Natural killer cell treated with Interleukin-12 subunit alpha and Interleukin-12 subunit beta and Interleukin-15 and Interleukin-18, amount 100 ng/mL, for 72 hours (primary cell): ENCODE measurements around the gene SEZ6L2. TPM values are rescaled to one million over a fixed set of nuclear protein-coding genes. Genes with fewer than 3 reads are reported as not detected.
A peak's percentile ranks its signal among the peaks of the same experiment; 100 is the strongest.

Source experiments
- ATAC-seq, 2 donors: fragments of 150-1000 bp; cut with Tn5 transposase in 1 of 2; sonication (Bioruptor Pico), chemical (Tn5 transposase) in 1 of 2; 2 replicates each; pipeline ENCODE4 v1.10.0; 2021
- DNase-seq: peaks from one replicate; pipeline ENCODE4 v3.0.0; 2022; ENCODE audit warnings: low spot score
- H3K27ac Mint-ChIP-seq, 2 donors: 1 replicate in 1 of 2; 2 replicates in 1 of 2; pipeline ENCODE4 v1.8.0; 2022; ENCODE audit warnings: mixed read lengths in 2 of 2, mild to moderate bottlenecking in 1 of 2, moderate library complexity in 1 of 2
- H3K27me3 Mint-ChIP-seq, 2 donors: 1 replicate in 1 of 2; 2 replicates in 1 of 2; pipeline ENCODE4 v1.8.0; 2022; ENCODE audit warnings: mixed read lengths in 2 of 2
- H3K36me3 Mint-ChIP-seq: one replicate; pipeline ENCODE4 v1.8.0; 2022; ENCODE audit warnings: mixed read lengths
- H3K4me1 Mint-ChIP-seq, 2 donors: 1 replicate in 1 of 2; 2 replicates in 1 of 2; pipeline ENCODE4 v1.8.0; 2022; ENCODE audit warnings: low read depth in 2 of 2, mixed read lengths in 2 of 2, mild to moderate bottlenecking in 1 of 2
- H3K4me3 Mint-ChIP-seq: one replicate; pipeline ENCODE4 v1.8.0; 2022; ENCODE audit warnings: mixed read lengths
- H3K9me3 Mint-ChIP-seq: 2 replicates; pipeline ENCODE4 v1.8.0; 2022; ENCODE audit warnings: mixed read lengths
- total RNA-seq, 2 donors: library from RNA; stranded (reverse); gene quantifications; one replicate each; pipeline ENCODE4 v1.2.3, GENCODE V29; 2022

The SEZ6L2 gene
- total RNA-seq, 2 donors from 2014 or later: not detected

DNA sequence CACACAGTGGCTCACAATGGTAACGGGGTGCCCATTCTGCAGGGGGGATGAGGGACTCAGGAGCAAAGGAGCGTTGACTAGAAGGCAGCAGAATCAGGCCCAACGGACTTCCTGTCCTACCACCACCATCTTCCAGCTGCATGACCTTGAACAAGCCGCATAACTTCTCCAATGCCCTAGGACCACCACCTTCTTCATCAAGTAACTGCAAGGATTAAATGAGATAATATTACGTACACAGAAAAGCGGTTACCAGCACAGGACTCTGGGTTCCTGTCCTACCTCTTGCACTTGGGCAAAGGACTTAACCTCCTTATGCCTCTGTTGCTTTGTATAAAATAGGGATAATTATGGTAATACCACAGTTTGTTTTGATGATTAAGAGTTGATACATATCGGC, 5.6 kb upstream of the SEZ6L2 start:
- H3K4me1 Mint-ChIP-seq: peaks cover 7 to 12% of the 10 kb centered on the region in 2 donors
- DNase-seq: no peak
- no peaks in the 10 kb centered on the region for H3K36me3 Mint-ChIP-seq
- peaks cover 6 to 11% of the 10 kb centered on the region in 2 donors for H3K27me3 Mint-ChIP-seq
- no peak for ATAC-seq
- H3K27ac Mint-ChIP-seq: no peak overlapping the region
- H3K9me3 Mint-ChIP-seq: no peaks in the 10 kb centered on the region
- no peak overlapping the region for H3K4me3 Mint-ChIP-seq

GRCh38 chr16:29903590-29903989, 4.2 kb upstream of the SEZ6L2 start:
- Mint-ChIP-seq H3K27me3 (peaks cover 8 to 17% of the 10 kb centered on the region in 2 donors), H3K4me1 (peaks cover 7 to 12% of the 10 kb centered on the region in 2 donors), H3K4me3 (no peak overlapping the region), H3K9me3 (no peaks in the 10 kb centered on the region), H3K36me3 (no peaks in the 10 kb centered on the region), H3K27ac (no peak overlapping the region)
- DNase-seq: no peak
- ATAC-seq: no peak

DNA sequence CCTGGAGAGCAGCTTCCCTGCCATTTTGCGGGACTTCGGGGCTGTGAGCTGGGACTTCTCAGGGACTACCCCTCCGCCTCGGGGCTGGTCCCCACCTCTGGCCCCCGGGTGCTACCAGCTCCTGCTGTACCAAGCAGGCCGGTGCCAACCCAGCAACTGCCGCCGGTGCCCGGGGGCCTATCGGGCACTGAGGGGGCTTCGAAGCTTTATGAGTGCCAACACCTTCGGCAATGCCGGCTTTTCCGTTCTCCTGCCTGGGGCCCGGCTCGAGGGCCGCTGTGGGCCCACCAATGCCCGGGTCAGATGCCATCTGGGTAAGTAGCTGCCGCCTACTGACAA, 2.2 kb upstream of the SEZ6L2 start:
- Mint-ChIP-seq H3K4me3 (peak overlapping the region; percentile 37), H3K36me3 (no peaks in the 10 kb centered on the region), H3K27me3 (peaks cover 21 to 32% of the 10 kb centered on the region in 2 donors), H3K4me1 (peaks cover 7 to 16% of the 10 kb centered on the region in 2 donors), H3K27ac (no peak overlapping the region), H3K9me3 (no peaks in the 10 kb centered on the region)
- no peak for ATAC-seq
- no peak for DNase-seq

GRCh38 chr16:29900888-29901606, 1.7 kb upstream of the SEZ6L2 start:
- Mint-ChIP-seq H3K27ac (no peak overlapping the region), H3K4me1 (peaks cover 7 to 16% of the 10 kb centered on the region in 2 donors), H3K9me3 (no peaks in the 10 kb centered on the region), H3K36me3 (no peaks in the 10 kb centered on the region), H3K4me3 (peak overlapping the region; percentile 74), H3K27me3 (peaks cover 23 to 32% of the 10 kb centered on the region in 2 donors)
- ATAC-seq (no peak), DNase-seq (no peak)

DNA sequence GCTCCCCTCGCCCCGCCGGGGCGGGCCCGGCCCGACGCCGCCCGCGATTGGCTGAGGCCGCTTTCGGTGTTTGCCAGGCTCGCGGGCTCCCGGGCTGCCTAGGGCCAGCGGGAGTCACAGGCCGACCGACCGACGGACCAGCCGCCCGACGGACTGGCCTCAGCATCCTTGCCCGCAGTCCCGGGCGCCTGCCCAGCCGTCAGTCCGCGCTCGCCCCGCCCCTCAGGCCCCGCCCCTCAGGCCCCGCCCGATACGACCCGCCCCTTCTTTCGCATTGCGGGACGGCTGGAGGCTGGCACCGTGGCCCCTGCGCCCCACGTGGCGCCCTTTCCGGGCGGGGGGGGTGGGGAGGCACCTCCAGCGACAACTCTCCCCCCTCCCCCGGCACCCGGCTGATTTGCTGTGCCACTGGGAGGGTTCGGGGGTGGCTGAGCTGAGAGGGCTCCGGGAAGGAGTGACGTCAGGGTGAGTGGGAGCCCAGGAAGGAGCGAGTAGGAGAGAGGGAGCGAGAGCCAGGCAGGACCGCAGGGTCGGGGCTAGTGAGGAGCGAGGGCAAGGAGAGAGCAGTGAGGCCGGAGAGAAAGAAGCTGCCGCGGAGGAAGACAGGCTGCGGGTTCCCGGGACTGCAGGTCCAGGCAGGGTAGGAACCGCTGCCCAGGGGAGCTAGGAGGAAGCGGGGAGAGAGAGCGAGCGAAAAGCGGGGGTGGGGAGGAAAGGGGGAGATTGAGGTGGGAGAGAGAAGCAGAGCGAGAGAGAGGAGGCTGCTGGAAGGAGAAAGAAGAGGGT, 945 bp upstream of the SEZ6L2 start, which contains the start of gene ASPHD1:
Gene ASPHD1, plus strand, starts transcription at position 387 of the 786 bp plus-strand sequence. CDS start 484 bp downstream, outside the sequence.
- peak; percentile 87 to 92 for ATAC-seq
- DNase-seq: peak; percentile 73
- Mint-ChIP-seq H3K4me1 (peaks cover 7 to 16% of the 10 kb centered on the region in 2 donors), H3K9me3 (no peaks in the 10 kb centered on the region), H3K36me3 (no peaks in the 10 kb centered on the region), H3K27me3 (peaks cover 23 to 32% of the 10 kb centered on the region in 2 donors), H3K27ac (no peak within 1 kb of the TSS), H3K4me3 (peak within 1 kb of the TSS; percentile 74)

DNA sequence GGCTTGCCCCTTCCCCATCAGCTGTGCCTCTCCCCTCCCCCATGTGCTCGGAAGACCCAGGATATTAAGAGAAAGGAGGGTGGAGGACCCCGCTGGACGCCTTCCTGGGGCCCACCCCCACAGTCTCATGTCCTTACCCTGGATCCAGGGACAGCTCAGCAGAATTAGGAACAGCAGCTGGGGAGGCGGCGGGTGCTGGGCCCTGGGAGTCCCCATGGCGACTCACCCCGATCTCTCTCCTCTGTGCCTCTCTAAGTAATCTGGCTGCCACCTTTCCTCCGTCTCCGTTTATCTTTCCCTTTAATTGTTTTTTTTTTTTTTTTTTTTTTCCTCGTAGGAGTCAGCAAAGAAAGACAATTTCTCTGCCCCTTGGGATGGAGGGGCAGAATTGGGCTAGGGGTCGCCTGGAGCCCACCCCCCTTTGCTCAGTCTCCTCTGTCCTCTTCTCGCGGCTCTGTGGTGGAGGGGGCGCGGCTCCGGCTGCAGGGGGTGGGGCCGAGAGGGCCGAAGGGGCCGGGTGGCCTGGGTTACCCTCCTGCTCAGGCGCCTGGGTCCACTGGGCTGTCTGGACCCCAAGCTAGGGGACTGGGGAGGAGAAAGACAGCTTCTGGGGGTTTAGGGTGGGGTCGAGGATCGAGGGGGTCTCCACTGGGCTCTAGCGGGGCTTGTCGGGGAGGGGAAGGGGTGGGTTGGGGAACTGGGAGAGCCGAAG, 390 bp downstream of the SEZ6L2 start:
- Mint-ChIP-seq H3K9me3 (no peaks in the 10 kb centered on the region), H3K36me3 (no peaks in the 10 kb centered on the region), H3K27ac (no peak overlapping the region), H3K27me3 (peaks cover 23 to 32% of the 10 kb centered on the region in 2 donors), H3K4me3 (no peak overlapping the region), H3K4me1 (peaks cover 7 to 16% of the 10 kb centered on the region in 2 donors)
- DNase-seq (no peak), ATAC-seq (no peak)

DNA sequence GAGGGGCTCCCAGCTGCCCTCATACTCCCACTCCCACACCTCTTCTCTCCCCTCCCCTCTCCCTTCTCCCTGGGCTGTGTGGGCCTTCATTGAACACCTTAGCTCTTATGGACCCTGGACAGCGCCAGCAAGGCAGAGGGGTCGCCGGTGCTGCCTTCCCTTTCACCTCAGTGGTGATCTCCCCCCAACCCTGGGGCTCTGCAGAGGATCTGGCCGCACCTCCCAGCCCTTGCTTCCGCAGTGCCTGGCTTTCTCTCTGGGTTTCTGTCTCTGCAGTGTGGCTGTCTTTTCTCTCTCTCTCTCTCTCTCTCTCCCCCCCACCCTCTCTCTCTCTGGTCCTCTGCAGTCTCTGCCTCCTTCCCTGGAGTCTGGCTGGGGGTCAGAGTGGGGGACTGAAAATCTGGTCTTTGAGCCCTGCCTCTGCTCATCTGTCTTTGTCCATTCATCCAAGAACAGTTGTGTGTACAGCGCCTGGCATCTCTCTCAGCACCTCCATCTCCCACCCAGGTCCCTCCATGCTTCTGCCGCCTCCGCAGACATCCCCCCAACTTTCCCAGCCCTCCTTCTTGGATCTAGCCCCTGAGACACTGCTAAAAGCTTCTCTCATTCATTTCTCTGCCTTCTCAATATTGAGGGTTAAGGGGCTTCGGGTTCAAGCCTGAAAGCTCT, 1.1 kb downstream of the SEZ6L2 start:
- Mint-ChIP-seq H3K36me3 (no peaks in the 10 kb centered on the region), H3K4me3 (no peak overlapping the region)

GRCh38 chr16:29897333-29897732, 2.0 kb downstream of the SEZ6L2 start:
- DNase-seq: no peak
- H3K27me3 Mint-ChIP-seq: peaks cover 23 to 32% of the 10 kb centered on the region in 2 donors
- no peaks in the 10 kb centered on the region for H3K36me3 Mint-ChIP-seq
- H3K9me3 Mint-ChIP-seq: no peaks in the 10 kb centered on the region
- no peak overlapping the region for H3K27ac Mint-ChIP-seq
- H3K4me1 Mint-ChIP-seq: peaks cover 7 to 13% of the 10 kb centered on the region in 2 donors
- H3K4me3 Mint-ChIP-seq: no peak overlapping the region
- no peak for ATAC-seq

More for the DNA sequence above, 1.1 kb downstream of the SEZ6L2 start:
- H3K27me3 Mint-ChIP-seq: peaks cover 23 to 32% of the 10 kb centered on the region in 2 donors
- ATAC-seq: no peak
- no peak overlapping the region for H3K27ac Mint-ChIP-seq
- DNase-seq: no peak
- peaks cover 7 to 13% of the 10 kb centered on the region in 2 donors for H3K4me1 Mint-ChIP-seq
- no peaks in the 10 kb centered on the region for H3K9me3 Mint-ChIP-seq

GRCh38 chr16:29896841-29897240, 2.5 kb downstream of the SEZ6L2 start:
- no peak for DNase-seq
- Mint-ChIP-seq H3K27ac (no peak overlapping the region), H3K4me3 (no peak overlapping the region), H3K36me3 (no peaks in the 10 kb centered on the region), H3K9me3 (no peaks in the 10 kb centered on the region), H3K27me3 (peaks cover 23 to 28% of the 10 kb centered on the region in 2 donors), H3K4me1 (peaks cover 7 to 13% of the 10 kb centered on the region in 2 donors)
- ATAC-seq: no peak

DNA sequence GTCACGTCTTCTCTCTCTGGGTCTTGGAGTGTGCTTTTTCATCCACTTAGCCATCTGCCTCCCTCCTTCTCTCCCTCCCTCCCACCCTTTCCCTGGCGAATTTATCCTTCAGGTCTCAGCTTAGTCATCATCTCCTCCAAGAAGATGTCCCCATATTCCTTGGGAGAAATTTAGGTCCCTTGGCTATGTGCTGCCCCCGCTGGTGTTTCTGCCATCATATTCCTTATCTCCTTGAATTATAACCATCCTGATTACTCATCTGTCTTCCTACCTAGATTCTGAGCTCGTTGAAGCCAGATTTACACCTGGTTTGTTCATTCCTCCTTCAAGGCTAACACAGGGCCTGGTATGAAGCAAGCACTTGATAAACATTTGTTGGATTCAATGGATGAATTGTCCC, 5.0 kb downstream of the SEZ6L2 start:
- DNase-seq (no peak), ATAC-seq (no peak)
- Mint-ChIP-seq H3K4me3 (no peak overlapping the region), H3K27ac (no peak overlapping the region), H3K9me3 (no peaks in the 10 kb centered on the region), H3K27me3 (peaks cover 17 to 21% of the 10 kb centered on the region in 2 donors), H3K36me3 (no peaks in the 10 kb centered on the region), H3K4me1 (peaks cover 0 to 6% of the 10 kb centered on the region in 2 donors)

DNA sequence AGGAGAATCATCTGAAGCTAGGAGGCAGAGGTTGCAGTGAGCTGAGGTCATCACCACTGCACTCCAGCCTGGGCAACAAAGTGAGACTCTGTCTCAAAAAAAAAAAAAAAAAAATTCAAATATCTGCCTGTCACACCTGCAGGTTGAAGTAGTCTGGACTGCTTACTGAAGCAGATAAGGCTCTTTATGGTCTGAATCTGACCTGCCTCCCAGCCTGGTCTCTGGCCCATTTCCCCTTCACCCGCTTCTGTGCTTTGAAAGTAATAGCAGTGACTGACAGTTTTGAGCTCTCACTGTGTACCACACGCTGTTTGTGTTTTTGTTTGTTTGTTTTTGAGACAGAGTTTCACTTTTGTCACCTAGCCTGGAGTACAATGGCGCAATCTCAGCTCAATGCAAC, 5.8 kb downstream of the SEZ6L2 start:
- no peak for ATAC-seq
- Mint-ChIP-seq H3K9me3 (no peaks in the 10 kb centered on the region), H3K4me1 (peaks cover 0 to 6% of the 10 kb centered on the region in 2 donors), H3K27me3 (peaks cover 15 to 17% of the 10 kb centered on the region in 2 donors), H3K36me3 (no peaks in the 10 kb centered on the region), H3K4me3 (no peak overlapping the region), H3K27ac (no peak overlapping the region)
- no peak for DNase-seq

DNA sequence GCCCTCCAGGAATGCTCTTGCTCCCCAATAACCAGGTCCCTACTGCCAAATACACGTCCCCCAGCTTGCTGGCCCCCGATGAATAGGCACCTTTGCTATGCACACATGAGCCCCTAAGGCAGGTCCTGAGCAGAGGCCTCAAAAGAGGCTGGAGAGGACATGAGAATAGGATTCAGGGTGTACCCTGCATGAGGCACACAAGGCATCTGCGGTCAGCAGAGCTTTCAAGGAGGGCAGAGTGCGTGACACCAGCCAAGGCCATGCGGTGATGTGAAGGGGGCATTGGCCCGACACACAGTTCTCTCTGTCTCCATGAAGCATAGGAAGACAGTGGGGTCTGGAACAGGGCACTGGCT, 6.9 kb downstream of the SEZ6L2 start:
- no peak for ATAC-seq
- H3K4me1 Mint-ChIP-seq: peaks cover 0 to 2% of the 10 kb centered on the region in 2 donors

More for the DNA sequence above, 6.9 kb downstream of the SEZ6L2 start:
- Mint-ChIP-seq H3K27me3 (peaks cover 5 to 8% of the 10 kb centered on the region in 2 donors), H3K36me3 (no peaks in the 10 kb centered on the region), H3K9me3 (no peaks in the 10 kb centered on the region), H3K27ac (no peak overlapping the region), H3K4me3 (no peak overlapping the region)
- DNase-seq: no peak
